Naive thymus-derived CD4-positive, alpha-beta T cell (primary cell): ENCODE results near the gene HMOX1. TPM values are rescaled to one million over a fixed set of nuclear protein-coding genes. Genes with fewer than 3 reads are reported as not detected.

Experiments used
- ATAC-seq: fragments of 150-1000 bp; cut with Tn5 transposase; 2 replicates; pipeline ENCODE4 v1.10.0; 2021; ENCODE audit warnings: mild to moderate bottlenecking, moderate library complexity
- CTCF ChIA-PET: fragments of 350-600 bp; sonication (Branson Sonifier 250); formaldehyde crosslinking; loops from one replicate; lab custom pipeline; 2021; ENCODE audit warnings: antibody characterized with exemption; lab: Charles Lee
- POLR2A ChIA-PET: fragments of 350-600 bp; sonication (Branson Sonifier 250); formaldehyde crosslinking; loops from one replicate; lab custom pipeline; 2021; ENCODE audit warnings: antibody characterized with exemption, inconsistent platforms; lab: Charles Lee
- DNase-seq, 9 donors: peaks; one replicate each; pipeline versions ENCODE4 v3.0.0 to v3.0.0-alpha.2; 2020 to 2022; ENCODE audit warnings: mixed read lengths in 1 of 9
- H3K27ac ChIP-seq: one replicate; pipeline ENCODE4 v1.7.0; 2013; ENCODE audit warnings: mild to moderate bottlenecking, low read depth, low read length, moderate library complexity
- H3K27me3 ChIP-seq, 2 donors: one replicate each; pipeline ENCODE4 v1.7.0; 2013; ENCODE audit warnings: low read length in 2 of 2, mild to moderate bottlenecking in 2 of 2, moderate library complexity in 2 of 2; ENCODE audit not compliant: control insufficient read depth in 2 of 2, insufficient read depth in 2 of 2
- H3K36me3 ChIP-seq, 3 experiments: 1 replicate in 2 of 3; 2 replicates in 1 of 3; pipeline ENCODE4 v1.7.0; 2013; ENCODE audit warnings: low read length in 3 of 3, mild to moderate bottlenecking in 3 of 3, moderate library complexity in 1 of 3; ENCODE audit not compliant: insufficient read depth in 3 of 3, control insufficient read depth in 2 of 3
- H3K4me1 ChIP-seq, 2 donors: one replicate each; pipeline ENCODE4 v1.7.0; 2013; ENCODE audit warnings: low read length in 2 of 2, mild to moderate bottlenecking in 2 of 2, moderate library complexity in 1 of 2; ENCODE audit not compliant: control insufficient read depth in 2 of 2, insufficient read depth in 2 of 2
- H3K4me3 ChIP-seq: 2 replicates; pipeline ENCODE4 v1.7.0; 2013; ENCODE audit warnings: mild to moderate bottlenecking, low read length
- H3K9me3 ChIP-seq, 3 experiments: 1 replicate in 2 of 3; 2 replicates in 1 of 3; pipeline ENCODE4 v1.7.0; 2013; ENCODE audit warnings: low read length in 3 of 3; ENCODE audit not compliant: control insufficient read depth in 2 of 3
- H3K27ac Mint-ChIP-seq, 9 donors: one replicate each; pipeline ENCODE4 v1.8.0; 2020 to 2022; ENCODE audit warnings: mixed read lengths in 9 of 9, mild to moderate bottlenecking in 8 of 9, moderate library complexity in 5 of 9, inconsistent platforms in 2 of 9
- H3K27me3 Mint-ChIP-seq, 5 donors: one replicate each; pipeline ENCODE4 v1.8.0; 2021 to 2022; ENCODE audit warnings: mixed read lengths in 5 of 5, mild to moderate bottlenecking in 1 of 5
- H3K36me3 Mint-ChIP-seq, 5 donors: one replicate each; pipeline ENCODE4 v1.8.0; 2020 to 2022; ENCODE audit warnings: mixed read lengths in 5 of 5, mild to moderate bottlenecking in 3 of 5, inconsistent platforms in 1 of 5
- H3K4me1 Mint-ChIP-seq, 7 donors: one replicate each; pipeline ENCODE4 v1.8.0; 2020 to 2022; ENCODE audit warnings: mixed read lengths in 7 of 7, mild to moderate bottlenecking in 3 of 7, inconsistent platforms in 1 of 7
- H3K4me3 Mint-ChIP-seq, 10 donors: one replicate each; pipeline ENCODE4 v1.8.0; 2020 to 2022; ENCODE audit warnings: mild to moderate bottlenecking in 10 of 10, mixed read lengths in 10 of 10, moderate library complexity in 6 of 10, inconsistent platforms in 2 of 10
- H3K9me3 Mint-ChIP-seq, 11 donors: one replicate each; pipeline ENCODE4 v1.8.0; 2020 to 2022; ENCODE audit warnings: mixed read lengths in 11 of 11, mild to moderate bottlenecking in 4 of 11, inconsistent platforms in 1 of 11, moderate library complexity in 1 of 11
- intact Hi-C, 2 donors: fragments of 100-400 bp; cut with micrococcal nuclease; formaldehyde crosslinking; loops; one replicate each; pipeline ENCODE4 v1.15.1; 2023
- polyA plus RNA-seq, 2 donors: library from polyadenylated mRNA; unstranded; fragments of 300-500 nt; fragmentation: Illumina TruSeq; gene quantifications; one replicate each; pipeline ENCODE4 v1.2.3, GENCODE V29; 2021
- total RNA-seq, 6 experiments: library from RNA in 5 of 6; stranded (reverse) in 5 of 6; gene quantifications; 1 replicate in 5 of 6; 2 replicates in 1 of 6; pipeline ENCODE4 v1.2.3 and lab custom pipeline; 2021 to 2026

Gene HMOX1
- total and polyA plus RNA-seq, 7 experiments from 2014 or later = 0.14 to 54.0 (median 4.7) TPM

- no peaks in the 10 kb centered on the region for H3K9me3 Mint-ChIP-seq
- intact Hi-C loops = no loop called here
- H3K27ac ChIP-seq = no peak overlapping the region
- H3K27ac Mint-ChIP-seq = no peak overlapping the region
- no peak overlapping the region for H3K4me3 ChIP-seq
- ChIA-PET CTCF (interaction anchor here (0.6 kb wide), 1 partner anchor 10 kb away, joined by 3 read pairs; no protein-coding TSS in a partner anchor), POLR2A (no interaction called here)
- H3K36me3 ChIP-seq = no peaks in the 10 kb centered on the region
- no peaks in the 10 kb centered on the region for H3K36me3 Mint-ChIP-seq
- DNase-seq = no peak
- no peaks in the 10 kb centered on the region for H3K9me3 ChIP-seq
- peaks cover 26 to 46% (median 34%) of the 10 kb centered on the region in 5 donors for H3K27me3 Mint-ChIP-seq
- H3K4me1 Mint-ChIP-seq = peaks cover 7 to 16% (median 11%) of the 10 kb centered on the region in 7 donors
- peaks cover 0 to 4% of the 10 kb centered on the region in 2 donors for H3K4me1 ChIP-seq
- ATAC-seq = no peak
- H3K27me3 ChIP-seq = peaks cover 0 to 6% of the 10 kb centered on the region in 2 donors
- no peak overlapping the region for H3K4me3 Mint-ChIP-seq
Measured at GRCh38 chr22:35384527-35384926, 3.6 kb downstream of the HMOX1 start.

DNA sequence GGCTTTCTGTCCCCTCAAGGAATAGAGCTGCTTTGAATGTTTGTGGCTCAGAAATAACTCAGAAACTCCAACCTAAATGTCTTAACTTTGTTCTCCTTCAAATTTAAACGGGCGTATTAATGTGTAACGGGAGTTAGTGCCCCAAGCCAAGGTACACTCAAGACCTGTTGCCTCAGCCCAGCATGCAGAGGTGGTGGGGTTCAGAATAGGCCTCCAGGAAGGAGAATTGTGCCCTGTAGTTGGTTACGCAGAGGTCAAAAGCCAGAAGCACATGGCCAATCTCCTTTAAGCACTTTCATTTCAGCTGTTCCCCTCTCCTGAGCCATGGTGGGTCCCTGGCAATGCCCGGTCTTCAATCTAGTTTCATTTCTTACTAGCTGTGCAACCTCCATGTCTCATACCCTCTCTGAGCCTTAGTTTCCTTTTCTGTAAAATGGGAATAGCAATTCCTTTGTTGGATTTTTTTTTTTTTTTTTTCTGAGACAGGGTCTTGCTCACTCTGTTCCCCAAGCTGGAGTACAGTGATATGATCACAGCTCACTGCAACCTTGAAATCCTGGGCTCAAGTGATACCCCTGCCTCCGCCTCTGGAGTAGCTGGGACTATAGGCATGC is 4.2 kb downstream of the HMOX1 start:
- Mint-ChIP-seq H3K4me1 (peaks cover 7 to 15% (median 11%) of the 10 kb centered on the region in 7 donors), H3K27me3 (peaks cover 26 to 46% (median 34%) of the 10 kb centered on the region in 5 donors), H3K9me3 (no peaks in the 10 kb centered on the region), H3K27ac (no peak overlapping the region), H3K4me3 (no peak overlapping the region), H3K36me3 (no peaks in the 10 kb centered on the region)
- H3K27ac ChIP-seq = no peak overlapping the region
- H3K9me3 ChIP-seq = no peaks in the 10 kb centered on the region
- H3K36me3 ChIP-seq = no peaks in the 10 kb centered on the region
- CTCF ChIA-PET = interaction anchor here (0.6 kb wide), 1 partner anchor 10 kb away, joined by 3 read pairs; no protein-coding TSS in a partner anchor
- ATAC-seq (no peak), DNase-seq (no peak)
- intact Hi-C loops = no loop called here
- POLR2A ChIA-PET = no interaction called here
- peaks cover 0 to 4% of the 10 kb centered on the region in 2 donors for H3K4me1 ChIP-seq
- H3K4me3 ChIP-seq = no peak overlapping the region
- H3K27me3 ChIP-seq = peaks cover 0 to 6% of the 10 kb centered on the region in 2 donors

DNA sequence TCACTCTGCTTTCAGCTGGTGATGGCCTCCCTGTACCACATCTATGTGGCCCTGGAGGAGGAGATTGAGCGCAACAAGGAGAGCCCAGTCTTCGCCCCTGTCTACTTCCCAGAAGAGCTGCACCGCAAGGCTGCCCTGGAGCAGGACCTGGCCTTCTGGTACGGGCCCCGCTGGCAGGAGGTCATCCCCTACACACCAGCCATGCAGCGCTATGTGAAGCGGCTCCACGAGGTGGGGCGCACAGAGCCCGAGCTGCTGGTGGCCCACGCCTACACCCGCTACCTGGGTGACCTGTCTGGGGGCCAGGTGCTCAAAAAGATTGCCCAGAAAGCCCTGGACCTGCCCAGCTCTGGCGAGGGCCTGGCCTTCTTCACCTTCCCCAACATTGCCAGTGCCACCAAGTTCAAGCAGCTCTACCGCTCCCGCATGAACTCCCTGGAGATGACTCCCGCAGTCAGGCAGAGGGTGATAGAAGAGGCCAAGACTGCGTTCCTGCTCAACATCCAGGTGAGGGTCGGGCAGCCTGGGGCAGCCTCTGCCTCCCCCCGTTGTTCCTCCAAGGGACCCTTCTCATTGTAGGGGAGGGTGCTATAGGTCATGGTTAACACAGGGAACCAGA is 5.9 kb downstream of the HMOX1 start:
- Histone ChIP-seq H3K27me3 (peaks cover 0 to 1% of the 10 kb centered on the region in 2 donors), H3K9me3 (no peaks in the 10 kb centered on the region), H3K4me3 (no peak overlapping the region), H3K27ac (no peak overlapping the region), H3K4me1 (no peaks in the 10 kb centered on the region), H3K36me3 (no peaks in the 10 kb centered on the region)
- no peak for DNase-seq
- CTCF ChIA-PET = no interaction called here
- Mint-ChIP-seq H3K27ac (no peak overlapping the region), H3K4me1 (peaks cover under 1 to 4% (median 1%) of the 10 kb centered on the region in 7 donors), H3K9me3 (no peaks in the 10 kb centered on the region), H3K4me3 (no peak overlapping the region), H3K27me3 (peaks cover 20 to 41% (median 29%) of the 10 kb centered on the region in 5 donors), H3K36me3 (no peaks in the 10 kb centered on the region)
- POLR2A ChIA-PET = no interaction called here
- ATAC-seq = no peak
- intact Hi-C loops = no loop called here

DNA sequence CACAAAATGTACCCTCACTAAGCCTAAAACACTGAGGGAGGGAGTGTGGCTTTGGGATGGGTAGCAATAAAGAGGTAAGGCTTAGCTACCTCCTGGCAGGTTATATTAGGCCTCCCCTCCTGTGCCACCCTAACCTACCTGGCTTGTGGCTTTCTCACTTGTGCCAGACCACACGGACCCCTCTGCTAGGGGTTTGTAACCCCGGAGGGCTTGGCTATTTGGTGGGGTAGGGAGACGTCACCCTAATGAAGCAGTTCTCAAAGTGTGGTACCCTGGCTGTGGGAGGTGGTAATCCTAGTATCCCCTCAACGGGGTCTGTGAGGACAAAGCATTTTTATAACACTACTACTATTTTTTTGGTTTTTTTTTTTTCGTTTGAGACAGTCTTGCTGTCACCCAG is 10.0 kb downstream of the HMOX1 start:
- ChIA-PET POLR2A (no interaction called here), CTCF (no interaction called here)
- Histone ChIP-seq H3K27me3 (no peaks in the 10 kb centered on the region), H3K4me3 (no peak overlapping the region), H3K9me3 (no peaks in the 10 kb centered on the region), H3K36me3 (no peaks in the 10 kb centered on the region), H3K4me1 (no peaks in the 10 kb centered on the region), H3K27ac (no peak overlapping the region)
- ATAC-seq = no peak
- intact Hi-C loops = no loop called here
- H3K27ac Mint-ChIP-seq = no peak overlapping the region
- peaks cover 0 to 11% (median 4%) of the 10 kb centered on the region in 5 donors for H3K27me3 Mint-ChIP-seq
- H3K4me1 Mint-ChIP-seq = peaks cover 0 to 6% (median 0%) of the 10 kb centered on the region in 7 donors
- no peaks in the 10 kb centered on the region for H3K36me3 Mint-ChIP-seq
- no peak for DNase-seq
- H3K9me3 Mint-ChIP-seq = no peaks in the 10 kb centered on the region
- no peak overlapping the region for H3K4me3 Mint-ChIP-seq

GRCh38 chr22:35392357-35392756 is 11.5 kb downstream of the HMOX1 start:
- no peaks in the 10 kb centered on the region for H3K4me1 ChIP-seq
- no peaks in the 10 kb centered on the region for H3K9me3 Mint-ChIP-seq
- no peaks in the 10 kb centered on the region for H3K9me3 ChIP-seq
- no peaks in the 10 kb centered on the region for H3K27me3 ChIP-seq
- H3K4me3 Mint-ChIP-seq = no peak overlapping the region
- DNase-seq = no peak
- H3K4me1 Mint-ChIP-seq = peaks cover 0 to 9% (median 0%) of the 10 kb centered on the region in 7 donors
- no peak overlapping the region for H3K27ac ChIP-seq
- no peak for ATAC-seq
- intact Hi-C loops = no loop called here
- peaks cover 0 to 4% (median 3%) of the 10 kb centered on the region in 5 donors for H3K27me3 Mint-ChIP-seq
- H3K36me3 Mint-ChIP-seq = no peaks in the 10 kb centered on the region
- no peaks in the 10 kb centered on the region for H3K36me3 ChIP-seq
- ChIA-PET POLR2A (no interaction called here), CTCF (no interaction called here)
- H3K27ac Mint-ChIP-seq = no peak overlapping the region
- no peak overlapping the region for H3K4me3 ChIP-seq

GRCh38 chr22:35393116-35394010 is 12.5 kb downstream of the HMOX1 start:
- H3K27ac ChIP-seq = no peak overlapping the region
- H3K27ac Mint-ChIP-seq = no peak overlapping the region

More at GRCh38 chr22:35393116-35394010, 12.5 kb downstream of the HMOX1 start:
- Histone ChIP-seq H3K27me3 (no peaks in the 10 kb centered on the region), H3K4me3 (no peak overlapping the region), H3K36me3 (no peaks in the 10 kb centered on the region), H3K4me1 (no peaks in the 10 kb centered on the region), H3K9me3 (no peaks in the 10 kb centered on the region)
- ATAC-seq (no peak), DNase-seq (no peak)
- H3K4me3 Mint-ChIP-seq = no peak overlapping the region
- POLR2A ChIA-PET = no interaction called here
- H3K4me1 Mint-ChIP-seq = peaks cover 0 to 9% (median 0%) of the 10 kb centered on the region in 7 donors
- no peaks in the 10 kb centered on the region for H3K36me3 Mint-ChIP-seq
- no peaks in the 10 kb centered on the region for H3K9me3 Mint-ChIP-seq
- intact Hi-C loops = no loop called here
- peaks cover 0 to 4% (median 3%) of the 10 kb centered on the region in 5 donors for H3K27me3 Mint-ChIP-seq
- CTCF ChIA-PET = no interaction called here
